ENCODE measurements around the gene HES2. TPM values are rescaled to one million over a fixed set of nuclear protein-coding genes. Genes with fewer than 3 reads are reported as not detected.

Gene HES2
- total RNA-seq, 1 experiment from 2014 or later, result 1.2 TPM

DNA sequence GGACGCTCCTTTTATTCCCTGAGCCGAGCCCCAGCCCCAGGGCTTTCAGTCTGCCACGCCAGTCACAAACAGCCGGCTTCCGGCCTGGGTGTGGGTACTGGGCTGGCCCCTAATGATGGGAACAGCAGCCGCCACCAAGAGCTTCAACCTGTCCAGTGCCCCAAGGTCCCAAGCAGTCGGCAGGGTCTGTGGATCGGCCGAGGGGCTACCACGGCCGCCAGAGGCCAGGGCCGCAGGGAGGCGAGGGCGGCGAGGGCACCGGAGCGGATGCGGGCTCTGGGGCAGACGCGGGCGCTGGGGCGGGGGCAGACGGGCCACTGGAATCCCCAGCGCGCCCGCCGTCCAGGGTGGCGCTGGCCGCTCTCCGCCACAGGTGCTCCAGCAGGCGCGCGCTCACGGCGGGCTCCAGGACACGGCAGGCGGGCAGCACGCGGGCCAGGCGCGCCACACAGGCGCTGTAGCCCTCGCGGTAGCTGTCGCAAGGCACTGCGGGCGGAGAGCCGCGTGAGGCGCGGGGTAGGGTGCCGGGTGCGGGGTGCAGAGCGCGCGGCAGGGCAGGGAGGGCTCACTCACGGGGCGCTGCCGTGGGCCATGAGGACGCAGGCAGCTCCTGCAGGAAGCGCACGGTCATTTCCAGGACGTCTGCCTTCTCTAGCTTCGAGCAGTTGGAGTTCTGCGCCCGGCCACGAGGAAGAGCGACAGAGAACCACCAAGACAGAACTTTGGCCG lies 887 bp downstream of the HES2 start:
- TF ChIP-seq, protein P1, sequence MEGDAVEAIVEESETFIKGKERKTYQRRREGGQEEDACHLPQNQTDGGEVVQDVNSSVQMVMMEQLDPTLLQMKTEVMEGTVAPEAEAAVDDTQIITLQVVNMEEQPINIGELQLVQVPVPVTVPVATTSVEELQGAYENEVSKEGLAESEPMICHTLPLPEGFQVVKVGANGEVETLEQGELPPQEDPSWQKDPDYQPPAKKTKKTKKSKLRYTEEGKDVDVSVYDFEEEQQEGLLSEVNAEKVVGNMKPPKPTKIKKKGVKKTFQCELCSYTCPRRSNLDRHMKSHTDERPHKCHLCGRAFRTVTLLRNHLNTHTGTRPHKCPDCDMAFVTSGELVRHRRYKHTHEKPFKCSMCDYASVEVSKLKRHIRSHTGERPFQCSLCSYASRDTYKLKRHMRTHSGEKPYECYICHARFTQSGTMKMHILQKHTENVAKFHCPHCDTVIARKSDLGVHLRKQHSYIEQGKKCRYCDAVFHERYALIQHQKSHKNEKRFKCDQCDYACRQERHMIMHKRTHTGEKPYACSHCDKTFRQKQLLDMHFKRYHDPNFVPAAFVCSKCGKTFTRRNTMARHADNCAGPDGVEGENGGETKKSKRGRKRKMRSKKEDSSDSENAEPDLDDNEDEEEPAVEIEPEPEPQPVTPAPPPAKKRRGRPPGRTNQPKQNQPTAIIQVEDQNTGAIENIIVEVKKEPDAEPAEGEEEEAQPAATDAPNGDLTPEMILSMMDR (conservative IDR thresholded peaks at IDR 0.05), result no peak
- H4K91ac ChIP-seq (ENCODE audit: insufficient read length, low read depth, low read length), result no peak overlapping the region
- H2BK120ac ChIP-seq (ENCODE audit: low read depth, low read length, poor library complexity, severe bottlenecking), result no peak overlapping the region
- Mint-ChIP-seq H3K27ac (no peak overlapping the region), H3K9me3 (no peaks in the 10 kb centered on the region; a peak in 1 of 5 replicates), H3K27me3 (ENCODE audit: low read depth) (peaks cover 97% of the 10 kb centered on the region), H3K4me3 (peak overlapping the region; percentile 42 to 74), H3K4me1 (peaks cover 22 to 26% of the 10 kb centered on the region in 2 experiments), H3K36me3 (ENCODE audit: insufficient read depth in 1 of 3, low read depth in 3 of 3) (no peaks in the 10 kb centered on the region)
- no peak overlapping the region for H3K9ac ChIP-seq (ENCODE audit: extremely low read depth, insufficient read length, low read length)
- peaks cover 10% of the 10 kb centered on the region for H3K23me2 ChIP-seq (ENCODE audit: insufficient read length, low read depth, low read length, poor library complexity, severe bottlenecking)
- no peak overlapping the region for H2AFZ ChIP-seq (ENCODE audit: low read length)
- no peak overlapping the region for H4K8ac ChIP-seq (replicated peaks; ENCODE audit: insufficient read length, low read depth, low read length)
- no peak overlapping the region for H2BK20ac ChIP-seq (ENCODE audit: low read depth, low read length, poor library complexity, severe bottlenecking)
- no peak overlapping the region for H3K4me2 ChIP-seq (ENCODE audit: insufficient read depth, insufficient read length, low read length)
- no peak overlapping the region for H3K27ac ChIP-seq (ENCODE audit: insufficient read length, low read depth, low read length)
- H3K9me3 ChIP-seq (ENCODE audit: control insufficient read depth, low read depth, low read length), result no peaks in the 10 kb centered on the region
- peaks cover 66% of the 10 kb centered on the region for H3K27me3 ChIP-seq (ENCODE audit: insufficient read depth, low read length)
- H3K4ac ChIP-seq (ENCODE audit: low read depth, low read length), result no peak overlapping the region
- H2BK12ac ChIP-seq (ENCODE audit: insufficient read length, low read depth, low read length), result no peak overlapping the region
- H3K79me1 ChIP-seq (ENCODE audit: insufficient read depth, low read depth, low read length, poor library complexity, severe bottlenecking), result no peaks in the 10 kb centered on the region
- no peak overlapping the region for H2BK15ac ChIP-seq (ENCODE audit: low read depth, low read length)
- H3K14ac ChIP-seq (ENCODE audit: insufficient read depth, low read length), result no peak overlapping the region
- no peaks in the 10 kb centered on the region for H4K20me1 ChIP-seq (ENCODE audit: control insufficient read depth, insufficient read depth, insufficient read length)
- no peak overlapping the region for H4K5ac ChIP-seq (ENCODE audit: insufficient read length, low read depth, low read length)
- no peaks in the 10 kb centered on the region for H3K79me2 ChIP-seq (ENCODE audit: insufficient read depth, low read length)
- H3K18ac ChIP-seq (ENCODE audit: insufficient read length, low read depth, low read length), result no peak overlapping the region
- DNase-seq, result no peak
- no peak overlapping the region for H3K56ac ChIP-seq (ENCODE audit: insufficient read length, low read depth, low read length)
- H2BK5ac ChIP-seq (ENCODE audit: insufficient read length, low read length), result no peak overlapping the region
- no peak overlapping the region for H2AK5ac ChIP-seq (ENCODE audit: insufficient read length, low read length)
- no peak overlapping the region for H3T11ph ChIP-seq (ENCODE audit: low read length)
- H3K4me1 ChIP-seq (ENCODE audit: insufficient read depth, low read length), result peaks cover 3% of the 10 kb centered on the region; the same call in 1 of the 2 replicates
- no CpG with 5 or more reads among the region's 69 CpGs for WGBS (ENCODE audit: extremely low coverage, insufficient read length, low lambda C conversion rate)
- H3K23ac ChIP-seq (ENCODE audit: insufficient read length, low read depth, low read length), result no peak overlapping the region
